Activated CD4-positive, alpha-beta memory T cell treated with anti-CD3 and anti-CD28 coated beads for 36 hours (primary cell): ENCODE data around the gene GRID1. TPM values are rescaled to one million over a fixed set of nuclear protein-coding genes. Genes with fewer than 3 reads are reported as not detected.

Experiments used
- CTCF ChIA-PET: fragments of 350-600 bp; sonication (Branson Sonifier 250); formaldehyde crosslinking; loops from one replicate; lab custom pipeline; 2021; ENCODE audit warnings: antibody characterized with exemption, inconsistent platforms; lab: Charles Lee
- POLR2A ChIA-PET: fragments of 350-600 bp; sonication (Branson Sonifier 250); formaldehyde crosslinking; loops from one replicate; lab custom pipeline; 2021; ENCODE audit warnings: antibody characterized with exemption; lab: Charles Lee
- DNase-seq: peaks from one replicate; pipeline ENCODE4 v3.0.0-alpha.2; 2020
- H3K27ac Mint-ChIP-seq: one replicate; pipeline ENCODE4 v1.8.0; 2021; ENCODE audit warnings: mixed read lengths
- H3K27me3 Mint-ChIP-seq: one replicate; pipeline ENCODE4 v1.8.0; 2021; ENCODE audit warnings: mixed read lengths
- H3K36me3 Mint-ChIP-seq: one replicate; pipeline ENCODE4 v1.8.0; 2021; ENCODE audit warnings: mixed read lengths
- H3K4me1 Mint-ChIP-seq: one replicate; pipeline ENCODE4 v1.8.0; 2021; ENCODE audit warnings: low read depth, mixed read lengths
- H3K4me3 Mint-ChIP-seq: one replicate; pipeline ENCODE4 v1.8.0; 2021; ENCODE audit warnings: mild to moderate bottlenecking, mixed read lengths
- H3K9me3 Mint-ChIP-seq: one replicate; pipeline ENCODE4 v1.8.0; 2021; ENCODE audit warnings: mixed read lengths
- intact Hi-C: fragments of 100-400 bp; cut with micrococcal nuclease; formaldehyde crosslinking; loops from one replicate; pipeline ENCODE4 v1.15.1; 2023
- total RNA-seq, 2 experiments: library from RNA; stranded (reverse); gene quantifications; one replicate each; pipeline ENCODE4 v1.2.3, GENCODE V29; 2021

GRID1 gene
- not detected for total RNA-seq

- peak; percentile 19 for DNase-seq
- H3K4me1 Mint-ChIP-seq, result peaks cover 17% of the 10 kb centered on the region
These were observed at the start of gene GRID1 for GRCh38 chr10:86366033-86366901. TSS of gene GRID1 (minus strand) at chr10:86366795.

GRCh38 chr10:86415583-86415982 is 49.0 kb upstream of the GRID1 start:
- intact Hi-C loops, result no loop called here
- Mint-ChIP-seq H3K4me1 (peaks cover 42% of the 10 kb centered on the region), H3K4me3 (no peak overlapping the region), H3K27me3 (no peaks in the 10 kb centered on the region), H3K9me3 (peaks cover 6% of the 10 kb centered on the region), H3K36me3 (peaks cover 5% of the 10 kb centered on the region), H3K27ac (no peak overlapping the region)
- POLR2A ChIA-PET, result no interaction called here
- DNase-seq, result no peak
- CTCF ChIA-PET, result no interaction called here

More at GRCh38 chr10:86366033-86366901, at the start of gene GRID1:
- Mint-ChIP-seq H3K9me3 (no peaks in the 10 kb centered on the region), H3K4me3 (peak within 1 kb of the TSS; percentile 22), H3K36me3 (no peaks in the 10 kb centered on the region), H3K27me3 (peaks cover 56% of the 10 kb centered on the region), H3K27ac (no peak within 1 kb of the TSS)
- ChIA-PET POLR2A (no interaction called here), CTCF (interaction anchor here (1.0 kb wide), 1 partner anchor 9 kb away, joined by 3 read pairs; no protein-coding TSS in a partner anchor)
- intact Hi-C loops, result no loop called here

- ChIA-PET POLR2A (no interaction called here), CTCF (interaction anchor here (2.7 kb wide), 1 partner anchor 14 kb away, joined by 18 read pairs; no protein-coding TSS in a partner anchor)
- no peak overlapping the region for H3K4me3 Mint-ChIP-seq
- H3K27ac Mint-ChIP-seq, result no peak overlapping the region
- peaks cover 7% of the 10 kb centered on the region for H3K9me3 Mint-ChIP-seq
- no peak for DNase-seq
- no peaks in the 10 kb centered on the region for H3K27me3 Mint-ChIP-seq
- H3K36me3 Mint-ChIP-seq, result peaks cover 5% of the 10 kb centered on the region
- intact Hi-C loops, result no loop called here
- H3K4me1 Mint-ChIP-seq, result peaks cover 44% of the 10 kb centered on the region
These were observed 48.5 kb upstream of the GRID1 start for GRCh38 chr10:86415116-86415515.

DNA sequence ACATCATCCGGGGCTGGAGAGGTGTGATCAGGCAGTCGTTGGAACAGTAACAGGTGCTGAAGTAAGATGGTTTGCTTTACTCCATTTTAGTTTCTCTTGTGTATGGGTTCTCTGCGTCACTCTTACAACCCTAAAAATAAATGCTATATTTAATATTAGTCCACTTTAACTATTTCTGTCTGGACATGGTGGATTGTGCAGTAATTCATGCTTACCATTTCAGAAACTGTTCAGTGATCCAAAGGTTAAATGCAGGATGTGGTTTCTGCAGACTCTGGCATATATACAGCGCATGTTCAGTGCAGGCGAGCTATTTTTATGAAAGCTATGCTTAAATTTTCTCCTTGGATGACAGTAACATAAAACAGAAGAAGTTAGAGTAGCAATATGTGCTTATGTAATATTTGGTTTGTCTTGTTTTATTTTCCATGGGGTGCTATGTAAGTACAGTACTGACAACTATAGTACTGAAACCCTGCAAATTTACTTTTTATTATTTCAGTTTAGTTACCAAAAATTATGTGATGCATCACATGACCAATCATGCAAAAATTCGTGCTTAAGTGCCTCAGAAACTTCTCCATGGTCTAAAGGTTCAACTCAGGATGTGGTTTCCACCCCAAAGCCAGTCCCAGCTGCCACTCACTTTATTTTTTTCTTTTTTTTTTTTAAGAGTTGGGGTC is 46.6 kb upstream of the GRID1 start:
- CTCF ChIA-PET, result interaction anchor here (0.9 to 2.7 kb wide), 3 partner anchors 12 to 175 kb away, joined by 3 to 18 read pairs (median 4); no protein-coding TSS in a partner anchor
- Mint-ChIP-seq H3K36me3 (peaks cover 5% of the 10 kb centered on the region), H3K27ac (peak overlapping the region; percentile 91), H3K4me3 (no peak overlapping the region), H3K27me3 (no peaks in the 10 kb centered on the region), H3K4me1 (peaks cover 41% of the 10 kb centered on the region), H3K9me3 (peaks cover 7% of the 10 kb centered on the region)
- POLR2A ChIA-PET, result interaction anchor here (2.1 kb wide), 1 partner anchor 12 kb away, joined by 5 read pairs; no protein-coding TSS in a partner anchor
- DNase-seq, result peak; percentile 31
- intact Hi-C loops, result no loop called here

GRCh38 chr10:86411852-86412560 is 45.4 kb upstream of the GRID1 start:
- CTCF ChIA-PET, result interaction anchor here (0.5 to 3.5 kb wide), 3 partner anchors 11 to 330 kb away, joined by 3 to 57 read pairs (median 8); no protein-coding TSS in a partner anchor

GRCh38 chr10:86411281-86411841 is 44.8 kb upstream of the GRID1 start:
- peaks cover 41% of the 10 kb centered on the region for H3K4me1 Mint-ChIP-seq
- peaks cover 7% of the 10 kb centered on the region for H3K9me3 Mint-ChIP-seq
- DNase-seq, result peak; percentile 66
- peak overlapping the region; percentile 91 for H3K27ac Mint-ChIP-seq
- intact Hi-C loops, result loop anchor here (1.0 kb wide), 2 partner anchors 11 to 110 kb away; partner anchors contain the start of gene WAPL
- peak overlapping the region; percentile 40 for H3K4me3 Mint-ChIP-seq
- H3K36me3 Mint-ChIP-seq, result peaks cover 5% of the 10 kb centered on the region
- ChIA-PET POLR2A (interaction anchor here (1.2 to 2.2 kb wide), 2 partner anchors 9 to 11 kb away, joined by 3 to 30 read pairs; no protein-coding TSS in a partner anchor), CTCF (interaction anchor here (0.5 to 3.5 kb wide), 3 partner anchors 11 to 331 kb away, joined by 3 to 57 read pairs (median 8); no protein-coding TSS in a partner anchor)
- H3K27me3 Mint-ChIP-seq, result no peaks in the 10 kb centered on the region

More at GRCh38 chr10:86411852-86412560, 45.4 kb upstream of the GRID1 start:
- Mint-ChIP-seq H3K4me3 (peak overlapping the region; percentile 40), H3K36me3 (peaks cover 5% of the 10 kb centered on the region), H3K27me3 (no peaks in the 10 kb centered on the region), H3K27ac (peak overlapping the region; percentile 91), H3K4me1 (peaks cover 41% of the 10 kb centered on the region), H3K9me3 (peaks cover 7% of the 10 kb centered on the region)
- DNase-seq, result no peak
- POLR2A ChIA-PET, result interaction anchor here (1.2 to 2.2 kb wide), 2 partner anchors 8 to 11 kb away, joined by 3 to 30 read pairs; no protein-coding TSS in a partner anchor
- intact Hi-C loops, result loop anchor here (1.0 kb wide), 2 partner anchors 12 to 109 kb away; partner anchors contain the start of gene WAPL

GRCh38 chr10:86410542-86411124 is 44.0 kb upstream of the GRID1 start:
- intact Hi-C loops, result loop anchor here (1.0 kb wide), 2 partner anchors 10 to 111 kb away; partner anchors contain the start of gene WAPL
- H3K27me3 Mint-ChIP-seq, result no peaks in the 10 kb centered on the region
- CTCF ChIA-PET, result interaction anchor here (0.7 to 3.5 kb wide), 3 partner anchors 10 to 175 kb away, joined by 4 to 57 read pairs (median 8); no protein-coding TSS in a partner anchor
- DNase-seq, result no peak
- peaks cover 41% of the 10 kb centered on the region for H3K4me1 Mint-ChIP-seq
- peak overlapping the region; percentile 91 for H3K27ac Mint-ChIP-seq
- no peak overlapping the region for H3K4me3 Mint-ChIP-seq
- H3K36me3 Mint-ChIP-seq, result peaks cover 5% of the 10 kb centered on the region
- POLR2A ChIA-PET, result interaction anchor here (1.2 to 2.2 kb wide), 2 partner anchors 10 kb away, joined by 3 to 30 read pairs; no protein-coding TSS in a partner anchor
- H3K9me3 Mint-ChIP-seq, result peaks cover 7% of the 10 kb centered on the region

- no peak for DNase-seq
- intact Hi-C loops, result no loop called here
- Mint-ChIP-seq H3K36me3 (peaks cover 5% of the 10 kb centered on the region), H3K27me3 (no peaks in the 10 kb centered on the region), H3K4me3 (no peak overlapping the region), H3K27ac (no peak overlapping the region), H3K4me1 (peaks cover 35% of the 10 kb centered on the region), H3K9me3 (peaks cover 7% of the 10 kb centered on the region)
- ChIA-PET POLR2A (no interaction called here), CTCF (interaction anchor here (3.5 kb wide), 1 partner anchor 8 kb away, joined by 57 read pairs; no protein-coding TSS in a partner anchor)
These were observed 42.6 kb upstream of the GRID1 start for GRCh38 chr10:86409183-86409582.

DNA sequence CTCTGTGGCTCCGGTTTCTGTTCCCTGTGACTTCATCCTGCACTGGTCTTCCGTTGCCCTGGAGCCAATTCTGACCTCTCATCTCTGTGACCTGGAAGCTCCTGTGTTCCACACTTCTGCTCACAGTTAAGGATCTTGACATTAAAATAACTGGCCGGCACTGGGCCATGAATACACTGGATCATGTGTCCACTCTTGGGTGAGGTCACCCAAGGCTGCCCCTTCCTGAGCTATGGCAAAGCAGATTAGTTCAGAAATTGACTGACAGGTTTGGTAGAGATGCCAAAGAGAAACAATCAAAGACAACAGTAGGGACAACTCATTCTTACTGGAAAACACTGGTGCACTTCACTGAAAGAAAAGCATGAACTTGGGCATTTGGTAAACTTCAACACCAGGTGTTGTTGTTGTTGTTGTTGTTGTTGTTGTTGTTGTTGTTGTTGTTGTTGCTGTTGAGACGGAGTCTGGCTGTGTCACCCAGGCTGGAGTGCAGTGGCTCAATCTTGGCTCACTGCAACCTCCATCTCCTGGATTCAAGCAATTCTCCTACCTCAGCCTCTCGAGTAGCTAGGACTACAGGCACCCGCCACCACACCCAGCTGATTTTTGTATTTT is 36.7 kb upstream of the GRID1 start:
- intact Hi-C loops, result loop anchor here (5.0 kb wide), 2 partner anchors 44 to 134 kb away; no protein-coding TSS in a partner anchor
- H3K36me3 Mint-ChIP-seq, result no peaks in the 10 kb centered on the region
- H3K27me3 Mint-ChIP-seq, result no peaks in the 10 kb centered on the region
- CTCF ChIA-PET, result interaction anchor here (7.5 kb wide), 1 partner anchor 182 kb away, joined by 110 read pairs; no protein-coding TSS in a partner anchor
- no peak overlapping the region for H3K27ac Mint-ChIP-seq
- POLR2A ChIA-PET, result interaction anchor here (1.2 kb wide), 1 partner anchor 10 kb away, joined by 3 read pairs; no protein-coding TSS in a partner anchor
- no peaks in the 10 kb centered on the region for H3K9me3 Mint-ChIP-seq
- H3K4me1 Mint-ChIP-seq, result peaks cover 10% of the 10 kb centered on the region
- no peak for DNase-seq
- no peak overlapping the region for H3K4me3 Mint-ChIP-seq
